OCI-LY7 (cell line): Measurements from ENCODE around the gene IL4I1. TPM values are rescaled to one million over a fixed set of nuclear protein-coding genes. Genes with fewer than 3 reads are reported as not detected.

Experiments used
- BruUV-seq: library from RNA; stranded (reverse); fragments of 400-500 nt; replicated peaks from 2 replicates; lab custom pipeline; 2021; lab: Mats Ljungman, UMichigan
- CTCF ChIA-PET: fragments of 300-600 bp; sonication (Branson Sonifier 250); formaldehyde crosslinking; loops from one replicate; lab custom pipeline; 2022; ENCODE audit warnings: antibody characterized with exemption; ENCODE audit not compliant: unreplicated experiment; lab: Charles Lee
- POLR2A ChIA-PET: fragments of 300-600 bp; sonication (Branson Sonifier 250); formaldehyde crosslinking; loops from one replicate; lab custom pipeline; 2022; ENCODE audit warnings: antibody characterized with exemption; lab: Charles Lee
- DNase-seq: peaks from one replicate; pipeline ENCODE4 v3.0.0-alpha.2; 2015; ENCODE audit warnings: low spot score
- H2AFZ ChIP-seq: fragments of 200-600 bp; sonication (generic), shearing (Covaris generic); 2 replicates; pipeline ENCODE4 v1.6.1; 2014; ENCODE audit warnings: mild to moderate bottlenecking, antibody characterized with exemption, low read length, moderate library complexity
- H3K27ac ChIP-seq: fragments of 200-600 bp; sonication (generic); 2 replicates; pipeline ENCODE4 v1.5.1; 2014; ENCODE audit warnings: mixed run types, low read depth, mild to moderate bottlenecking, moderate library complexity, low read length, inconsistent platforms; ENCODE audit not compliant: poor library complexity, severe bottlenecking
- H3K36me3 ChIP-seq: fragments of 200-600 bp; sonication (generic); 2 replicates; pipeline ENCODE4 v1.6.1; 2014; ENCODE audit warnings: mild to moderate bottlenecking, antibody characterized with exemption, low read length, moderate library complexity, mixed read lengths; ENCODE audit not compliant: insufficient read depth
- H3K4me1 ChIP-seq: fragments of 200-600 bp; sonication (generic); 2 replicates; pipeline ENCODE4 v1.5.1; 2014; ENCODE audit warnings: mild to moderate bottlenecking, low read length; ENCODE audit not compliant: insufficient read depth, poor library complexity, severe bottlenecking
- H3K4me2 ChIP-seq: fragments of 200-600 bp; sonication (generic); 2 replicates; pipeline ENCODE4 v1.6.1; 2014; ENCODE audit warnings: mild to moderate bottlenecking, low read length
- H3K4me3 ChIP-seq: fragments of 200-600 bp; sonication (generic); 2 replicates; pipeline ENCODE4 v1.5.1; 2014; ENCODE audit warnings: mild to moderate bottlenecking, low read depth, low read length; ENCODE audit not compliant: poor library complexity, severe bottlenecking
- H3K79me2 ChIP-seq: fragments of 200-600 bp; sonication (generic); 2 replicates; pipeline ENCODE4 v1.6.1; 2016; ENCODE audit warnings: low read depth, mild to moderate bottlenecking, low read length, moderate library complexity, mixed read lengths; ENCODE audit not compliant: insufficient read depth
- H3K9me2 ChIP-seq: fragments of 200-600 bp; sonication (generic); 2 replicates; pipeline ENCODE4 v1.6.1; 2016; ENCODE audit warnings: mild to moderate bottlenecking, low read length, mixed read lengths; ENCODE audit not compliant: insufficient read depth
- H3K9me3 ChIP-seq: fragments of 200-600 bp; sonication (generic); 2 replicates; pipeline ENCODE4 v1.6.1; 2014; ENCODE audit warnings: mild to moderate bottlenecking, mixed run types, low read length, mixed read lengths
- H4K20me1 ChIP-seq: fragments of 200-600 bp; sonication (generic); 2 replicates; pipeline ENCODE4 v1.6.1; 2014; ENCODE audit warnings: mild to moderate bottlenecking, antibody characterized with exemption, low read length, moderate library complexity, mixed read lengths; ENCODE audit not compliant: insufficient read depth
- EZH2phosphoT487 ChIP-seq: fragments of 200-600 bp; sonication (generic); IDR thresholded peaks from 2 replicates; pipeline ENCODE4 v1.6.1; 2018; ENCODE audit warnings: low read depth, borderline replicate concordance, mild to moderate bottlenecking, mixed run types, antibody characterized with exemption, low read length, moderate library complexity, mixed read lengths
- intact Hi-C: fragments of 100-400 bp; cut with micrococcal nuclease; formaldehyde crosslinking; loops from one replicate; pipeline ENCODE4 v1.10.0; 2022; ENCODE audit not compliant: unreplicated experiment
- total RNA-seq, 2 experiments: library from RNA; depleted of rRNA in 1 of 2; stranded (reverse); fragments of >200 nt in 1 of 2; shearing (Covaris generic) in 1 of 2; gene quantifications; 2 replicates each; pipeline ENCODE4 v1.2.3, GENCODE V29; 2014 to 2022
- TF ChIP-seq, protein P1 (sequence below): fragments of 200-600 bp; sonication (generic); conservative IDR thresholded peaks from 2 replicates; pipeline ENCODE4 v1.5.1; 2014; ENCODE audit warnings: mild to moderate bottlenecking, antibody characterized with exemption, low read length, moderate library complexity, mixed read lengths

Gene IL4I1
- total RNA-seq, 2 experiments from 2014 or later: 0.25 to 1.7 TPM

GRCh38 chr19:49890349-49891311 lies 6.1 kb downstream of the IL4I1 start:
- no peaks in the 10 kb centered on the region for H4K20me1 ChIP-seq
- ChIA-PET POLR2A (no interaction called here), CTCF (no interaction called here)
- intact Hi-C loops: no loop called here
- no peak overlapping the region for H3K27ac ChIP-seq
- H3K4me3 ChIP-seq: peak overlapping the region; percentile 60
- H2AFZ ChIP-seq: peak overlapping the region; percentile 5; the same call in 1 of the 2 replicates
- peak overlapping the region; percentile 87 for H3K4me2 ChIP-seq
- TF ChIP-seq, protein P1, sequence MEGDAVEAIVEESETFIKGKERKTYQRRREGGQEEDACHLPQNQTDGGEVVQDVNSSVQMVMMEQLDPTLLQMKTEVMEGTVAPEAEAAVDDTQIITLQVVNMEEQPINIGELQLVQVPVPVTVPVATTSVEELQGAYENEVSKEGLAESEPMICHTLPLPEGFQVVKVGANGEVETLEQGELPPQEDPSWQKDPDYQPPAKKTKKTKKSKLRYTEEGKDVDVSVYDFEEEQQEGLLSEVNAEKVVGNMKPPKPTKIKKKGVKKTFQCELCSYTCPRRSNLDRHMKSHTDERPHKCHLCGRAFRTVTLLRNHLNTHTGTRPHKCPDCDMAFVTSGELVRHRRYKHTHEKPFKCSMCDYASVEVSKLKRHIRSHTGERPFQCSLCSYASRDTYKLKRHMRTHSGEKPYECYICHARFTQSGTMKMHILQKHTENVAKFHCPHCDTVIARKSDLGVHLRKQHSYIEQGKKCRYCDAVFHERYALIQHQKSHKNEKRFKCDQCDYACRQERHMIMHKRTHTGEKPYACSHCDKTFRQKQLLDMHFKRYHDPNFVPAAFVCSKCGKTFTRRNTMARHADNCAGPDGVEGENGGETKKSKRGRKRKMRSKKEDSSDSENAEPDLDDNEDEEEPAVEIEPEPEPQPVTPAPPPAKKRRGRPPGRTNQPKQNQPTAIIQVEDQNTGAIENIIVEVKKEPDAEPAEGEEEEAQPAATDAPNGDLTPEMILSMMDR: peak; percentile 39; the same call in 1 of the 2 replicates
- no peak for TF ChIP-seq EZH2phosphoT487
- no peaks in the 10 kb centered on the region for H3K79me2 ChIP-seq
- no peaks in the 10 kb centered on the region for H3K9me2 ChIP-seq
- no peaks in the 10 kb centered on the region for H3K36me3 ChIP-seq
- H3K4me1 ChIP-seq: peaks cover 5% of the 10 kb centered on the region
- no peaks in the 10 kb centered on the region for H3K9me3 ChIP-seq
- DNase-seq: peak; percentile 77
- no TSS peak for BruUV-seq

DNA sequence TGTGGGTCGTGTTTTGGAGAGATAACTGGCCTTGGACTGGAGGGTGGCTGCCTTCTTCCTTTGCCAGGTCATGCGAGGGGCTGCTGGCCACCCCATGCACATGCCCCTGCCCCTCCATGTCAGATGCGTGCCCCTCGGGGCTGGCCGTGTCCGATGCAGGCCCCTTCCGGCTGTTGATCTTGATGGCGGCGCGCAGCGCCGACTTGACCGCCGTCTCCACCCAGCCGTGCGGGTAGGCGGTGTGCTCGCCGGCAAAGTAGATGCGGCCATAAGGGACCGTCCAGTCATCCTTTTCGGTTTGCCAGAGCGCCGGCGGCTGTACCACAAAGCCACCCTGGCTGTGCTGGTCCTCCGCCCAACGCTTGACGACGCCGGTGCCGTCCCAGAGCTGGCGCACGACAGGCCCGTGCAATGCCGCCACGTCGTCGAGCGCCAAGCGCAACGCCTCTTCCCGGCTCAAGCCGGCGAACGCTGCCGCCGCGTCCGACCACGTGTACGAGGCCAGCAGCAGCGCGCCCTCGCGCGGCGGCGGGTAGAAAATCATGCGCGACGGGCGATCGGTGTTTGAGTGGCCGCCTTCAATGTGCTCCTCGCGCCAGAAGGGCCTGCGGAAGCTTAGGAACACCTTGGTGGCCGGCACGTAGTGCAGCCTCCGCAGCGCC lies 6.9 kb downstream of the IL4I1 start:
- Histone ChIP-seq H2AFZ (peak overlapping the region; percentile 5; the same call in 1 of the 2 replicates), H3K4me3 (peak overlapping the region; percentile 60), H3K4me2 (peak overlapping the region; percentile 87), H3K27ac (no peak overlapping the region), H3K36me3 (no peaks in the 10 kb centered on the region), H4K20me1 (no peaks in the 10 kb centered on the region), H3K4me1 (peaks cover 5% of the 10 kb centered on the region), H3K9me2 (no peaks in the 10 kb centered on the region), H3K79me2 (no peaks in the 10 kb centered on the region), H3K9me3 (no peaks in the 10 kb centered on the region)
- CTCF ChIA-PET: no interaction called here
- DNase-seq: peak; percentile 58
- POLR2A ChIA-PET: no interaction called here
- no peak for TF ChIP-seq EZH2phosphoT487
- TF ChIP-seq, protein P1: peak; percentile 72
- intact Hi-C loops: no loop called here
- BruUV-seq: no TSS peak
